GM19468 (cell line): Measurements from ENCODE around the gene MSH5.

Experiments used
- ATAC-seq: cut with Tn5 transposase; IDR thresholded peaks from one replicate; pipeline ENCODE4 v1.9.1; 2021; ENCODE audit warnings: mild to moderate bottlenecking, moderate library complexity, moderate number of reproducible peaks; ENCODE audit not compliant: unreplicated experiment; ENCODE audit errors: extremely low read depth

Gene MSH5

GRCh38 chr6:31750411-31751022 is 10.7 kb downstream of the MSH5 start:
- ATAC-seq, result no peak

- ATAC-seq, result no peak
Measured at GRCh38 chr6:31752739-31753319, 13.0 kb downstream of the MSH5 start.

GRCh38 chr6:31758281-31758680 is 18.5 kb downstream of the MSH5 start:
- no peak for ATAC-seq

GRCh38 chr6:31760790-31761189 is 21.0 kb downstream of the MSH5 start:
- ATAC-seq, result no peak

DNA sequence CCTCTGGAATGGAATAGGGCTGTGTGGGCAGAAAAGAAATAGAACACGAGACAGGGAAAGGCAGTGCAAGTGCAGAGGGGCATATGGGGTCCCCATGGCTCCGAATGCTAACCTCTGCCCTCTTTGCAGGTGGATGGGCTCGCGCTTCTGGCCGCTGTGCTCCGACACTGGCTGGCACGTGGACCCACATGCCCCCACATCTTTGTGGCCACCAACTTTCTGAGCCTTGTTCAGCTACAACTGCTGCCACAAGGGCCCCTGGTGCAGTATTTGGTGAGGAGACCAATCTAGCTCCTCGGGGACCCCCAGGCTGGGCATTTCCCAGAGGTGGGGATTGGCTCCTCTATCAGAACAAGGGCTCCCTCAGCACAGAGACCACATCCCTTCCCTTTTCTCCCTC is 21.5 kb downstream of the MSH5 start:
- ATAC-seq, result no peak

- ATAC-seq, result no peak
Measured at GRCh38 chr6:31762356-31762755, 22.6 kb downstream of the MSH5 start, which contains the start of gene SAPCD1. Gene SAPCD1, plus strand, starts transcription at chr6:31762656. Its CDS starts 399 bp downstream, at chr6:31763055.

GRCh38 chr6:31762878-31763618 is 23.2 kb downstream of the MSH5 start:
- no peak for ATAC-seq

DNA sequence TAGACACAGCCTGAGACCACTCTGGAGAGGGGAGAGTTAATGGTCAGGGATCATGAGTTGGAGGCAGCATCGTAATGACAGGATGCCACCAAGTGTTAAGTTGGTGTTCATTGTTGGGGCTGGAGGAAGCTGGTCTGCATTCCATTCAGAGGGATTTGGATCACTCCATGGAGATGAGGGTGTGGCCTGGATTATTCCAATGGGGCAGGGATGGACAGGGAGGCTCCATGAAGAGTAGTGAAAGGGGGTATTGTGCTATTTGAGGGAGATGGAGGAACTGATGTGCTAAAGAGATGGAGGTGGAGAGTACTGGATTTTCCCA is 23.8 kb downstream of the MSH5 start:
- ATAC-seq, result no peak

- no peak for ATAC-seq
Measured at GRCh38 chr6:31764198-31764597, 24.4 kb downstream of the MSH5 start.

GRCh38 chr6:31765559-31765909 is 25.7 kb downstream of the MSH5 start:
- ATAC-seq, result no peak

DNA sequence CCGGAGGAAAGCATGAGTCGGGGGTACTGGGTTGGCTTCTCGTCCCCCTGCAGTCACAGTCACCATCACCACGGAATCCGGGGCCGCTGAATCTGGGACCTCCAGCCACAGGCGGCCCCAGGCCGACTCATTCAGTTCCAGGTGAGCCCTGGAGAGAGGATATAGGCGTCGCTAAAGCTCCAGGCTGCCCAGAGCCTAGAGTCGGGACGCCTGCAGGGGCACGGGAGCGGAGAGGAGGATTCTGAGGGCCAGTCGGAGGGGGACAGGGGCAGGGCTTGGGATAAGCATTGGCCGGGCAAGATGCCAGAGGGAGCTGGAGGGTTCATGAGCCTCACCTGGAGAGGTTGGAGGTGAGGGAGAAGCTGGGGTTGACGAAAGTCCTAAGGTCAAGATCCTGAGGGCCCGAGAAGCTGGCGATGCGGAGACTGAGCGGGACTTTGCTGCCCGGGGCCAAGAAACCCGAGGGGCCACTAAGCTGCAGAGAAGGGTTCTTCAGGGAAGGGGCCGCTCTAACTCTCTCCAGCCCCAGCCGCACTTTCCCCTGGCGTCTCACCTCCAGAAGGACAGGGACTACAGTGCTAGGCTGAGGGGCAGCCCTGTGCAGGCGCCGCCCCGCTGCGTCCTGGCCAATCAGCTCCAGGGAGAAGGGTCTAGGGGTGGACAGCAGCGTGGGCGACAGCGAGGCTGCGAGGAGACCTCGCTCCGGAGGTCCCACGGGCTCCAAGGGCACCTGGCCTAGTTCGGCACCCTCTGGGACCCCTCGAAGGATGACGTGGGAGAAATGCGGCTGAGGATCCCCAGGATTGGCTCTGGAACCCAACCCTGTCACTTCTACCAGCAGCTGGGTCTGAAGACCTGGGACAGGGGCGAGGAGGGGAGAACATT is 26.3 kb downstream of the MSH5 start:
- no peak for ATAC-seq

DNA sequence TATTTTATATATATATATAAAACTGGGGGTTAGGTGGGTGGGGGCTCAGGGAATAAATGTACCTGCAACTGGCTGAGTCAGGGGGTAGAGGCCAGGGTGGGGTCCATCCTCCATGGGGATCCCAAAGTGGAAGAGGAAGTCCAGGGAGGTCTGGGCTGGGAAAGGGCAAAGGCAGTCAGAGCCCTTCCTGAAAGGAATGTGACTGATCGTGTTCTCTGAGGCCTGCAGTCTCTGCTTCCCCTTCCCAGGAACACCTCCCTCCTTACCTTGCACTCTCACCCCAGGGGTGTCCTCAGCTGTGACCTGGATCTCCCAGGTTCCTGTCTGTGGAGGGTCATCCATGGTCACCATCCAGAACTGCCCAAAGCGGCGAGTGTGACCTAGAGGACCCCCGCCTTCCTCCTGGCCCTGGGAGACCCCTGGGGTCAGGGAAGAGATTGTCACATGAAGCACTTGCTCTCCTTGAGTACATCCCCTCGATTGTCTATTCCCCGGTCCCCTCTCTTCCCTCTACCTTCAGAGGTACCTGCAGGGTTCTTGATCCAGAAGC is 27.4 kb downstream of the MSH5 start:
- ATAC-seq, result no peak

DNA sequence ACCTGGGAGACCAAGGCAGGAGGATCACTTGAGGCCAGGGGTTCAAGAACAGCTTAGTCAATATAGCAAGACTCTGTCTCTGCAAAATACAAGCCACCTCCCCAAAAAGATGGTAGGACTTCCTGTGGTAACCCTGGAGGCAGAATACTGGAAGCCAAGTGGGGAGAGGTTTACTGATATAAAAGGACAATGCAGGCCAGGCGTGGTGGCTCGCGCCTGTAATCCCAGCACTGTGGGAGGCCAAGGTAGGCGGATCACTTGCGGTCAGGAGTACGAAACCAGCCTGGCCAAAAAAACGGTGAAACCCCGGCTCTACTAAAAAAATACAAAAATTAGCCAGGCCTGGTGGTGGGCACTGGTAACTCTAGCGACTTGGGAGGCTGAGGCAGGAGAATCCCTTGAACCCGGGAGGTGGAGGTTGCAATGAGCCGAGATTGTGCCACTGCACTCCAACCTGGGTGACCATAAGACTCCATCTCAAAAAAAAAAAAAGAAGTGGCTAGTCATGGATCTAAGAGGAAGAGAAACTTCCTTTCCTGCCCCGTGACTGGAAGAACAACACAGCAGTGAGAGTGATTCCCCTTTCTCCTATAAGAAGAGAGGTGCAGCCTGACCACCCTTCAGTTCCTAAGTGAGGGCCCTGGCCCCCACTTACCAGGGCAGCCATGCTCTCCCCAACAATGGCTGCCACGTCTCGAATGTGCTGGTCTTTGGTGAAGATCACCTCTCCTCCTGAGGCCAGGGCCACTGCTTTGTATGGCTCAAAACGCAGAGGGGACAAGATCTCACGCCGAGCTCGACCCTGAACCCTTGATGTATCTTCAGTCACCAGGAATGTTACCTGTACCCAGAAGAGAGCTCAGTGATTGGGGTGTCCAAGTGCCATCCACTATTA is 28.8 kb downstream of the MSH5 start:
- ATAC-seq, result no peak

- ATAC-seq, result no peak
Measured at GRCh38 chr6:31769684-31770371, 30.0 kb downstream of the MSH5 start.

- no peak for ATAC-seq
Measured at GRCh38 chr6:31770860-31771259, 31.1 kb downstream of the MSH5 start.

GRCh38 chr6:31771992-31772358 is 32.2 kb downstream of the MSH5 start:
- ATAC-seq, result no peak

DNA sequence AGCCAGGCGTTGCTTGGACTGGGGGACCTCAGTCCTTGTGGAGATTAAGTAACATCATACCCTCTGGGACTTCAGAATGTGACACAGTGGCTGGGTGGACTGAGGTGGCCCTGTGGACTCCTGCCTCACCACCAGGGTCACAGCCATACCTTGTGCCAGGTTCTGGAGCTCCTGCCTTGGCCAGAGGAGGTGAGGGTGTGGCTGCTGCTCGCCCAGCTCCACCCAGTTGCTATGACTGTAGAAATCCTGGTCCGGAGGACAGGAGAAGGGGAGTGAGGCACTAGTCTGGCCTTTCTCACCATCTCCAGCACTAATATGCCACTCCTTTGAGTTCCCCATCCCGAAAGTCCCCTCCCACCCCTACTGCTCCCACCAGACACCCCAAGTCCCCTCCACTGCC is 35.4 kb downstream of the MSH5 start:
- no peak for ATAC-seq

GRCh38 chr6:31775633-31776484 is 36.1 kb downstream of the MSH5 start:
- no peak for ATAC-seq
